ACC112 (cell line): ENCODE data around the gene SGCA.

Experiments
- H2AFZ ChIP-seq: fragments of 200-600 bp; sonication (generic); one replicate; pipeline ENCODE4 v1.6.0; 2017; ENCODE audit warnings: antibody characterized with exemption, low read length; ENCODE audit not compliant: unreplicated experiment
- H3K27ac ChIP-seq: fragments of 200-600 bp; sonication (generic); 2 replicates; pipeline ENCODE4 v1.5.1; 2014; ENCODE audit warnings: low read depth, mild to moderate bottlenecking, antibody characterized with exemption, low read length, moderate library complexity
- H3K27me3 ChIP-seq: fragments of 200-600 bp; sonication (generic); 2 replicates; pipeline ENCODE4 v1.6.1; 2014; ENCODE audit warnings: mild to moderate bottlenecking, antibody characterized with exemption, low read length, moderate library complexity, mixed read lengths; ENCODE audit not compliant: insufficient read depth
- H3K36me3 ChIP-seq: fragments of 200-600 bp; sonication (generic); 2 replicates; pipeline ENCODE4 v1.6.1; 2016; ENCODE audit warnings: mild to moderate bottlenecking, antibody characterized with exemption, low read length, moderate library complexity, mixed read lengths; ENCODE audit not compliant: insufficient read depth
- H3K4me1 ChIP-seq: fragments of 200-600 bp; sonication (generic); one replicate; pipeline ENCODE4 v1.6.1; 2016; ENCODE audit warnings: low read length, mixed read lengths; ENCODE audit not compliant: insufficient read depth, unreplicated experiment, control insufficient read depth
- H3K4me3 ChIP-seq: fragments of 200-600 bp; sonication (generic); 2 replicates; pipeline ENCODE4 v1.5.1; 2014; ENCODE audit warnings: mild to moderate bottlenecking, low read depth, low read length
- H3K79me2 ChIP-seq: fragments of 200-600 bp; sonication (generic); one replicate; pipeline ENCODE4 v1.6.0; 2016; ENCODE audit warnings: low read length; ENCODE audit not compliant: control insufficient read depth, unreplicated experiment, insufficient read depth

SGCA gene

GRCh38 chr17:50199803-50200456 lies 34.1 kb downstream of the SGCA start:
- Histone ChIP-seq H3K4me3 (peak overlapping the region; percentile 82), H3K27ac (peak overlapping the region; percentile 96), H2AFZ (no peak overlapping the region), H3K27me3 (no peaks in the 10 kb centered on the region), H3K4me1 (peaks cover 75% of the 10 kb centered on the region), H3K36me3 (peaks cover 44% of the 10 kb centered on the region), H3K79me2 (peaks cover 88% of the 10 kb centered on the region)

DNA sequence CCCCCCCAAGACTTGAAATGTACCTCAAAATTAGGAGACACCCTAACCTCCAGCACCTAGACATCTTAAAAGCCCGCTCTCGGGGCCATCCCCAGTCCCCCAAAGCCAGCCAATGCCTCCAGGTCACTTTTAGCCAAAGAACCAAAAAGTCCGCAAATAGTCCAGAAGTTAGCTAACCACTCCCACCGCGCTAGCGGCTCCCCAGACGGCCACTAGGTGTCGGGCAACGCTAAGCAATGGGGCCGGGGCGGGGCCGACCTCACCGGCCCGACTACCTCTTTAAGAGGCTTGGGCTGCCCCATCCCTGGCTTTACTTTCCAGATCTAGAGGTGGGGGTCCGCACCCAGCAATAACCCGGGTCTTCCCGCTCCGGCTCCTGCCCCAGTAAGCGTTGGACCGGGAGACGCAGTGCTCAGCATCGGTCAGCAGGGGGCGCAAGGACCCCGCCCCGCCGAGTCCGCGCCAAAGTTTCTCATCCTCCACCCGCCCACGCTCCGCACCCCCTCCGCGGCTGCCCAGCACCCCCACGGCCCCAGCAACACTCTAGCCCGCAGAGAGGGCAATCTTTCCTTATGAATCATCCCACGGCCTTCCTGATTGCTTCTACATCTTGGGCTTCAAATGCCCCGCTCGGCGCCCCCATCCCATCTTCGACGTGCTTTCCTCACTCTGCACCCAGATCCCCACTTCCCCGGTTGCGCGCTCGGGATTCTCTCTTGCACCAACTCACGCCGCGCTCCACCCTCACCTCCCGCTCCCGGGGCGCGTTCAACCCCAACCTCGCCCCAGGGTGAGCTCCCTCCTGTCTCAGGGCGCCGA lies 34.9 kb downstream of the SGCA start:
- Histone ChIP-seq H3K27me3 (no peaks in the 10 kb centered on the region), H2AFZ (no peak overlapping the region)

GRCh38 chr17:50201276-50201854 lies 35.6 kb downstream of the SGCA start, which contains the start of gene COL1A1:
TSS of gene COL1A1 (minus strand) at chr17:50201631. CDS start at chr17:50201513, 118 bp downstream.
- peaks cover 30% of the 10 kb centered on the region for H3K36me3 ChIP-seq
- H3K79me2 ChIP-seq = peaks cover 76% of the 10 kb centered on the region
- peak within 1 kb of the TSS; percentile 96 for H3K27ac ChIP-seq
- no peak within 1 kb of the TSS for H2AFZ ChIP-seq
- peaks cover 74% of the 10 kb centered on the region for H3K4me1 ChIP-seq
- H3K27me3 ChIP-seq = no peaks in the 10 kb centered on the region
- H3K4me3 ChIP-seq = peak within 1 kb of the TSS; percentile 82

More for the DNA sequence above, 34.9 kb downstream of the SGCA start:
- H3K27ac ChIP-seq = peak overlapping the region; percentile 96
- H3K36me3 ChIP-seq = peaks cover 36% of the 10 kb centered on the region
- H3K79me2 ChIP-seq = peaks cover 83% of the 10 kb centered on the region
- H3K4me1 ChIP-seq = peaks cover 75% of the 10 kb centered on the region
- peak overlapping the region; percentile 82 for H3K4me3 ChIP-seq

GRCh38 chr17:50203086-50203485 lies 37.3 kb downstream of the SGCA start:
- H3K27ac ChIP-seq = peak overlapping the region; percentile 89
- peaks cover 59% of the 10 kb centered on the region for H3K79me2 ChIP-seq
- H3K27me3 ChIP-seq = no peaks in the 10 kb centered on the region
- H2AFZ ChIP-seq = no peak overlapping the region
- H3K4me1 ChIP-seq = peaks cover 70% of the 10 kb centered on the region
- H3K4me3 ChIP-seq = peak overlapping the region; percentile 55
- peaks cover 17% of the 10 kb centered on the region for H3K36me3 ChIP-seq

GRCh38 chr17:50203604-50204345 lies 38.0 kb downstream of the SGCA start:
- Histone ChIP-seq H3K27me3 (no peaks in the 10 kb centered on the region), H3K4me3 (peak overlapping the region; percentile 55), H2AFZ (peak overlapping the region; percentile 39), H3K36me3 (peaks cover 11% of the 10 kb centered on the region), H3K27ac (peak overlapping the region; percentile 89), H3K79me2 (peaks cover 52% of the 10 kb centered on the region), H3K4me1 (peaks cover 67% of the 10 kb centered on the region)

DNA sequence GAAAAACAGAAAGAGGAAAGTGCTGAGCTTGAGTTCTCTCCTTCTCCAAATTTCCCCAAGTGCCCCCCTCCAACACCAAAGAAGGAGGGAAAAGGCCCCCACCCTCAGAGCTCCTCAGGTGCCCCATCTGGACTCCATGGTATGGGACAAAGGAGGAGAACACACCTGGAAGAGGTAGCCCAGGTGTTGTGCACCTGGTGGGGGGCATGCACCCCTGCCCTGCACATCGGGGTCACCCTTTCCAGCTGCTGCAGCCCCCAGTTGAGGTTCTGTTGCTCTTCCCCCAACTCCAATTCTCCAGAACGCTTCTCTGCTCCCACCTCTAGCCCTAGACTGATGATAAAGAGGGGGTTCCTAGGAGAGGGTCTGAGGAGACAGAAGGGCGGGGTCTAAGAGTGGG lies 38.6 kb downstream of the SGCA start:
- peaks cover 71% of the 10 kb centered on the region for H3K4me1 ChIP-seq
- no peak overlapping the region for H2AFZ ChIP-seq
- no peak overlapping the region; the same call in 1 of the 2 replicates for H3K4me3 ChIP-seq
- H3K79me2 ChIP-seq = peaks cover 46% of the 10 kb centered on the region
- H3K27ac ChIP-seq = peak overlapping the region; percentile 89
- no peaks in the 10 kb centered on the region for H3K27me3 ChIP-seq
- H3K36me3 ChIP-seq = peaks cover 4% of the 10 kb centered on the region; the same call in 1 of the 2 replicates

GRCh38 chr17:50205111-50205962 lies 39.5 kb downstream of the SGCA start:
- H3K4me1 ChIP-seq = peaks cover 80% of the 10 kb centered on the region
- H3K4me3 ChIP-seq = peak overlapping the region; percentile 16; the same call in 1 of the 2 replicates
- no peaks in the 10 kb centered on the region for H3K27me3 ChIP-seq
- peak overlapping the region; percentile 89 for H3K27ac ChIP-seq
- peaks cover 38% of the 10 kb centered on the region for H3K79me2 ChIP-seq
- H2AFZ ChIP-seq = peak overlapping the region; percentile 3
- no peaks in the 10 kb centered on the region for H3K36me3 ChIP-seq

DNA sequence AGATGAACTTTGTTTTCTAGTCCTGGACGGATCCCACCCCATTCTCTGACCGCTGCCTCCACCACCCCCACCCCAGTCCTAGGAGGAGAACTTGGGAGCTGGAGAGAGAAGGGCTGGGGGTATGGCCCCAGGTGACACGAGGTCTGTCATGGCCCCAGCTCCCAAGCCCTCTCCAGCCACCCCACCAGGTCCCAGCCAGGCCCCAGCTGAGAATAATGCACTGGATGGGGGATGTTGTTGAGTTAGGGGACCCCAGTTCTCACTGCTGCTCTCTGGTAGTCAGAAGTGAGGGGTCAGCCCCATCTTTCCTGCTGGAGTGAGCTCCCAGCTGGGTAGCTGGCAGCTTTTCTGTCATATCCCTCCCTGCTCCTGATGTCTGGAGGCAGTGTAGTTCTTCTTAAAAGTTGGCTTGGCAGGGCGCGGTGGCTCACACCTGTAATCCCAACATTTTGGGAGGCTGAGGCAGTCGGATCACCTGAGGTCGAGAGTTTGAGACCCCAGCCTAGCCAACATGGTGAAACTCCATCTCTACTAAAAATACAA lies 40.2 kb downstream of the SGCA start:
- Histone ChIP-seq H3K4me3 (peak overlapping the region; percentile 16; the same call in 1 of the 2 replicates), H3K27me3 (no peaks in the 10 kb centered on the region), H3K27ac (peak overlapping the region; percentile 89), H3K79me2 (peaks cover 31% of the 10 kb centered on the region), H3K4me1 (peaks cover 86% of the 10 kb centered on the region), H2AFZ (peak overlapping the region; percentile 3), H3K36me3 (no peaks in the 10 kb centered on the region)

DNA sequence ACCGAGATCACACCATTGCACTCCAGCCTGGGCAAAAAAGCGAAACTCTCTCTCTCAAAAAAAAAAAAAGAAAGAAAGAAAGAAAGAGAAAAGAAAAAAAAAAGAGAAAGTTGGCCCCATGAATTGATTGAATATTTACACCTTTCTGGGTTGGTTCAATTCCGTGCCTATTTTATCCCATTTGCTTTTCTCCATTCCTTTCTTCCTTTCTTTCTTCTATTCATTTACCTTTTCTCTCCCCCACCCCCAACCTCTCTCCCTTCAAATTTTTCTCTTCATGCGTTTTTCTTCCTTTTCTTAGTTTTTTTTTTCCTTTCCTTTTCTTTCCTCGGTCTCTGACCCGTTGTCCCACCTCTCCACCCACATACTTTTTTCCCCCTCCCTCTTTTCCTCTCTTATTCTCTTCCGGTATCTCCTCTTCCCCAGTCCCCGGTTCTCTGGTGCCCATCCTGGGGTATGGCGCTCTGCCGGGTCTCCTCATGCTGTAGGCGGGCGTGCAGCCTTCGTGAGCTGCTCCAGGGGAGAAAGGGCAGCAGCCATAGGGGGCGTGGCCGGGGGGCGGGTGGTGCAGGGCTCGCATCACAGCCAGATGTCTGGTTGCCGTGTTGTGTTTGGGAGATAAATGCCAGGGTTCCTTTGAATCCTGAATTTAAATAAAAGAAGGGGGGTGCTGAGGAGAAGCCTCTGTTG lies 40.9 kb downstream of the SGCA start:
- no peaks in the 10 kb centered on the region for H3K36me3 ChIP-seq
- peaks cover 92% of the 10 kb centered on the region for H3K4me1 ChIP-seq
- peak overlapping the region; percentile 59 for H3K27ac ChIP-seq
- peaks cover 24% of the 10 kb centered on the region for H3K79me2 ChIP-seq
- no peaks in the 10 kb centered on the region for H3K27me3 ChIP-seq
- H2AFZ ChIP-seq = peak overlapping the region; percentile 79
- peak overlapping the region; percentile 72 for H3K4me3 ChIP-seq
